GM21360 (cell line): ENCODE measurements around the gene KRTAP5-3.
"Not testable (repeated sequence)": the region's sequence is repeated elsewhere in the genome, so short reads cannot be mapped to it uniquely, and the experiment has no call there.

Experiments used
- ATAC-seq: cut with Tn5 transposase; IDR thresholded peaks from one replicate; pipeline ENCODE4 v1.9.1; 2021; ENCODE audit warnings: mild to moderate bottlenecking, moderate library complexity; ENCODE audit not compliant: unreplicated experiment

The KRTAP5-3 gene

DNA sequence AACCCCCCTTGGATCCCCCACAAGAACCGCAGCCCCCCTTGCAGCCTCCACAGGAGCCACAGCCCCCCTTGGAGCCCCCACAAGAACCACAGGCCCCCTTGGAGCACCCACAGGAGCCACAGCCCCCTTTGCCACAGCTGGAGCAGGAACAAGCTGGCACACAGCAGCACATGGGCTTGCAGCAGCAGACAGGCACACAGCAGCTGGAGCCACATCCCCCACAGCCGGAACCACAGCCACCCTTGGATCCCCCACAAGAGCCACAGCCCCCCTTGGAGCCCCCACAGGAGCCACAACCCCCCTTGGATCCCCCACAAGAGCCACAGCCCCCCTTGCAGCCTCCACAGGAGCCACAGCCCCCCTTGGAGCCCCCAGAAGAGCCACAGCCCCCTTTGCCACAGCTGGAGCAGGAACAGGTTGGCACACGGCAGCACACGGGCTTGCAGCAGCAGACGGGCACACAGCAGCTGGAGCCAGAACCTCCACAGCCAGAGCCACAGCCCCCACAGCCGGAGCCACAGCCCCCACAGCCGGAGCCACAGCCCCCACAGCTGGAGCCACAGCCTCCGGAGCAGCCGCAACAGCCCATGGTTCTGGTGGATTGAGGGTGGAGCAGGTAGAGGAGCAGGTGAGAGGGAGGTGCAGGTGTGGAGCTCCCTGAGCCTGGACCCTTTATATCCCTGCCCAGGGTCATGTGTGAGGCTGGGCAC lies 23.4 kb downstream of the KRTAP5-3 start, which contains the start of gene KRTAP5-1:
TSS of gene KRTAP5-1 (minus strand) at position 623 of the 710 bp plus-strand sequence. CDS start at position 589, 34 bp downstream.
- not testable (repeated sequence) for ATAC-seq

DNA sequence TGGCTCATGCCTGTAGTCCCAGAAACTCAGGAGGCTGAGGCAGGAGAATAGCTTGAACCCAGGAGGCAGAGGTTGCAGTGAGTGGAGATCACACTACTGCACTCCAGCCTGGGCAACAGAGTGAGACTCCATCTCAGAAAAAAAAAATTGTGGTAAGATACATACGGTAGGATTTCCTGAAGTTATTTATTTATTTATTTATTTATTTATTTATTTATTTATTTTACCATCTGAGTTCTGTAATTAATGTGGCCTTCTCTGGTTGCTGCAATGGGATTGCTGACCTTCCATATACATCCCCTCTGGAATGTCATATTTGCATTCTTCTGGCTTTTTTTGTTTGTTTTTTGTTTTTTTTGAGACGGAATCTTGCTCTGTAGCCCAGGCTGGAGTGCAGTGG lies 25.4 kb downstream of the KRTAP5-3 start:
- ATAC-seq = not testable (repeated sequence)

DNA sequence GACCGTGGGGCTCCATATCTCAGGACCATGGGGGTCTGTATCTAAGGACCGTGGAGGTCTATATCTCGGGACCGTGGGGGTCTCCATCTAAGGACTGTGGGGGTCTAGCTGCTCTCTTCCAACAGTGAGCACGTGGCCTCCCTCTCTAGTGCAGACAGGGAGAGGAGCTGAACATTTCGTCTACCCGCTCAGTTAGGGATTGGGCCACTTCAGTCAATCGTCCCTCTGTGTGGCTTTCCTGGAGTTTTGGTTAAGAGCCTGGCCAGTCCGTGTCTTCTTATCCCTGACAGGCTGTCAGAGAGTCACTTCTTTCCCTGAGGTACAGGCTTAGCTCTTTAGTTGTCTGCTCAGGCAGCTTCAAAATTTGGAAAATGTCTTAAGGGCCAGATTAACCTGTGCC lies 26.3 kb downstream of the KRTAP5-3 start:
- no peak for ATAC-seq

DNA sequence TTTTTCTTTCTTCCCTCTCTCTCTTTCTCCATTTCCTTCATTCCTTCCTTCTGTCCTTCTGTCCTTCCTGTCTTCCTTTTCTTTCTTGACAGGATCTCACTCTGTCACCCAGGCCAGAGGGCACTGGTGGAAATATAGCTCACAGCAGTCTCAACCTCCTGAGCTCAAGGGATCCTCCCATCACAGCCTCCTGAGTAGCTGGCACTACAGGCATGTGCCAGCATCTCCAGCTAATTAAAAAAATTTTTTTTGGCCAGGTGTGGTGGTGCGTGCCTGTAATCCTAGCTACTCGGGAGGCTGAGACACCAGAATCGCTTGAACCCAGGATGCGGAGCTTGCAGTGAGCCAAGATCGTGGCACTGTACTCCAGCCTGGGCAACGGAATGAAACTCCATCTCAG lies 31.4 kb downstream of the KRTAP5-3 start:
- no peak for ATAC-seq

DNA sequence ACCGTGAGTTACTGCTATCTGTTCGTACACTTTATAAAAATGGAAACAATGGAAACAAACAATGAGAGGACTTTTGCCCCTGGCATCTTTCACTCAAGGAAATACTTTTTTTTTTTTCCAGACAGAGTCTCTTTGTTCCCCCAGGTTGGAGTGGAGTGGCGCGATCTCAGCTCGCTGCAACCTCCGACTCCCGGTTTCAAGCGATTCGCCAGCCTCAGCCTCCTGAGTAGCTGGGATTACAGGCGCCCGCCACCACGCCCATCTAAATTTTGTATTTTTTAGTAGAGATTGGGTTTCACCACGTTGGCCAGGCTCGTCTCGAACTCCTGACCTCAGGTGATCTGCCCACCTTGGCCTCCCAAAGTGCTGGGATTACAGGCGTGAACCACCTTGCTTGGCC lies 32.5 kb downstream of the KRTAP5-3 start:
- not testable (repeated sequence) for ATAC-seq

DNA sequence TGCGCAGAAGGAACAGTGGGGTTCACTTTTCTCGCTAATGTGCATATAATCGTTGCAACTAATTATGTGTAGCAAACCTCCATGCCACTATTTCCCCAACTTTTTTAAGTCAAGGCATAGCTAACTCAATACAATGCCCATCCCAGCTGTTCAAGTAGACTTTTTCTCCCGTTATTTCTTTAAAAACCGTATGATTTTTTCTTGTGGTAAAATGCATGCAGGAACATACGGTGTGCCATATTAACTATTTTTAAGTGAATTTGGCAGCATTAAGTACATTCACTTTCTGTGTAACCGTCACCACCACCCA lies 33.4 kb downstream of the KRTAP5-3 start:
- no peak for ATAC-seq

DNA sequence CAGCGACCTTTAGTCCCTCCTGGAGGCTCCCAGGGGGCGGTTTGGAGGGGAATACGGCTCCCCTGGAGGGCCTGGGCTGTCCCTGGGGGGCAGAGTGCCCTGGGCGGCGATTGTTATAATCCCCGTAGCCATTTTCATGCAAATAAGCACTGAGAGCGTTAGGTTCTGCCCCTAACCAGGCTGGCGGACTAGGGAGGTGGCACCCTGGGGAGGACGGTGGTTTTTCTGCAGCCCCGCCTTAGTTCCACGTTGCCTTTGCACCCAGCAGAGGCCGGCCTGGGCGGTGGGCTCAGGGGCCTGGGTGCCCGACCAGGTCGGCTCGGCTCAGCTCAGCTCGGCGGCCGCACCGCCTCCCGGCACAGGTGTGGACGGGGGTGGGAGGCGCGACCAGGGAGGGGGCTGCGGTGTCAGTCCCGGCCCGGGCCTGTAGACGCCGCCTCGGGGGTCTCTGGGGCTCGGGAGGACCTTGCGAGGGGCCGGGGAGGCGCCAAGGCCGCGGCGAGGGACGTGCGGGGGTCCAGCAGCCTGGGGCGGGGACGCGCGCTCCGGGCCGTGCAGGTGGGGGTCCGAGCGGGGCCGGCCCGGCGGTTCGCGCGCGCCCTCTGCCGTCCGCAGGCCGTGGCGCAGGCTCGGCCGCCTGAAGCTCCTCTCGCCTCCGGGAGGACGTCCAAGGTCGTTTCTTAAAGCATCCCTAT lies 33.9 kb downstream of the KRTAP5-3 start:
- ATAC-seq = no peak

DNA sequence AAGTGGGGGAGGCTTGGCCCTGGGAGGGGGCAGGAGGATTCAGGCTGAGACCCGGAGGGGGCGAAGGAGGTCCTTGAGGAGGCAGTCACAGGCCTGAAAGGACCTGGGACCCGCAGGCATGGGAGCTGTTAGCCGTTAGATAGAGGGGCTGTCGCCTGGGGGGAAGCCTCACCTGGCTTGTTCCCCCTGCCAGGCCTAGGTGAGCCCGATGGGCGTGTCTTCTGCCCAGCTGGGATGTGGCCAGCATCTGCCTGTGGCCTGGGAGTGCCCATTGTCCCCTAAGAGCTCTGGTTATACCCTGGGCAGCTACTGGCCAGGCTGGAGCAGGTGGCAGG lies 34.4 kb downstream of the KRTAP5-3 start:
- no peak for ATAC-seq

DNA sequence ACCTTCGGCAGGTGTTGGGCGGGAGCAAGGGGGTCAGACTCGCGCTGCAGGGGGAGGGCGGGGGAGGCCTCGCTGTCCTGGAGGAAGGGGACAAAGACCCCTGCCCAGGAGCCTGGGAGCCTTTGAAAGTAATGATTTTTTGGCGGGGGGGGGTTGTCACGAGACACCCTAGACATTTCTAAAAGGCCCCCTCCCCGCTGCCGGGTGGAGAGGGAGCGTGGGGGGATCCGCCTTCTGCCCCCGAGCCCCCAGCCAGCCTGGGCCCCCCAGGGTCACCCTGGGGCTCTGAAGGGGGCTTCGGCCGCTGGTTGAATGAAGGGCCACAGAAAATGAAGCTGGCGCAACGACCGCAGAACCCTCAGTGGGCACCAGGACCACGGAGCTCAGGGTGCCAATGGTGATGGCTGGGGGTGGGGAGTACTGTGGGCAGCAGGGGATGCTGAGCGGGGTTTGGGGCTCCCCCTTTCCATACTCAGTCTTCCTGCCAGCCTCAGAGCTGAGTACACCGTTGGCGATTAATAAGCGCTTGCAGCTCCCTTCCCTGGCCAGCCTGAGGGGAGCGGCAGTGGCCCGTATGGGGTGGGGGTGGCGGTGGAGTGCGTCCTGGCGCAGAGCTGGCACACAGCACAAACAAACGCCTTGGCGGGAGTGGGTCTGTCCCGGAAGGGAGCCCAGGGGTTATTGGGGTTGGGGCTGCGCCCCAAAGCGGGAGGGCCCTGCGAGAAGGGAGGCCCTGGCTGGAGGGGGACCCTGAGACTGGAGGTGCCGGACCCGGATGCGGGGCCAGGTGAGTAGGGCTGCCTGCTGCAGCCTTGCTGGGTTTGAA lies 35.0 kb downstream of the KRTAP5-3 start:
- ATAC-seq = no peak

DNA sequence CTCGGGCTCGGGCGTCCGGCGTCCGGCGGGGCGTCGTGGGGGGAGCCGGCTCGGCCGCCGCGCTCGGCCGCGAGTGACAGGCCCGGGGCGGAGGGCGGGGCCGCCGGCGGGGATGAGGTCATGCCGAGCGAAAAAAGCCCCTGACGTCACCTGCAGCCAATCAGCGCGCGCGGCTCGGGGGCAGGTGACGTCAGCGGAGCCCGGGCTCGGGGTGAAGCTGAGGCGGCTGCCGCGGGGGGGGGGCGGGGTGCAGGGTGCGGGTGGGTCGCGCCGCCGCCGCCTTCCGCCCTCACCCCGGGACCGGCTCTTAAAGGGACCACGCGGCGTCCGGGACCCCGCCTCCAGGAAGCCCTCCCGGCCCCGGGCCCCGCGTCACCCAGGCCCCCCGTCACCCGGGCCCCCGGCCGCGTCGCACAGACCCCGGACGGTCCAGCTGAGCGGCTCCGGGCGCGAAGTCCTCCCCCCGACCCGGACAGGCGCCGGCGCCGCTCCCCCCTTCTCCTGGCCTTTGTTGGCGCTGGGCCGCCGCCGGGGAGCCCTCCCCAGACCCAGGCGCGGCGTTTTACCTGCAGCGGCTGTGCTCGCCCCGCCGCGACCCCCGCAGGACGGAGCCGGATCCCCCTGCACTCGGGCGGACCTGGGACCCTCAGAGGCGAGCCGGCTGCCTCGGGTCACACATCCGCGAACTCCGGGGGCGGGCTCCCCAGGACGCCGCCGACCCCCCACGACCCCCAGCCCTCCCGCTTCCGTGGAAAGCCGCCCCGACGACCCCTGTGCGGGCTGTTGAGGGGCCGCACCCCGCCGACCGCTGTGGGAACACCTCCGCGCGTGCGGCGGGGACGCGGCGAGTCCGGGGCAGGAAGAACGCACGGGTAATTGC lies 35.8 kb downstream of the KRTAP5-3 start, which contains the start of gene DUSP8:
TSS of gene DUSP8 (minus strand) at position 75 of the 880 bp plus-strand sequence. CDS start 6,445 bp downstream, outside the sequence.
- ATAC-seq = peak; percentile 64

DNA sequence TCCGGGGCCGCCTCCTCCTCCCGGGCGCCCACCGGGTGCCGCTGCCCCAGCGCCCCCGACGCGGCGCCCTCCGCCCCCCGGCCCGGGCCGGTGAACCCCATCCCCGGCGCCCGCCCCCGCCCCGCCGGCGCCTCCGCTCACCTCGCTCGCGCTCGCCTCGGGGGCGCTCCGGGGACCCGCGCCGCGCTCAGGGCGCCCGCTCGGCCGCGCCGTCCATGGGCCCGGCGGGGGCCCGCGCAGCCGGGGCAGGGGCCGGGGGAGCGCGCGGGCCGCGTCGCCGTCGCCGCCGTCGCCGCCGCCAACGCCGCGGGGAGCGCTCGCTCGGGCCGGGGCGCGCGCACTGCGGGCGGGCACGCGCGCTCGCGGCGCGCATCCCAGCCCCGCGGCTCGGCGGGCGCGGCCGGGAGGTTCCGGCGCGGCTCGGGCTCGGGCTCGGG lies 36.5 kb downstream of the KRTAP5-3 start:
- ATAC-seq = no peak

DNA sequence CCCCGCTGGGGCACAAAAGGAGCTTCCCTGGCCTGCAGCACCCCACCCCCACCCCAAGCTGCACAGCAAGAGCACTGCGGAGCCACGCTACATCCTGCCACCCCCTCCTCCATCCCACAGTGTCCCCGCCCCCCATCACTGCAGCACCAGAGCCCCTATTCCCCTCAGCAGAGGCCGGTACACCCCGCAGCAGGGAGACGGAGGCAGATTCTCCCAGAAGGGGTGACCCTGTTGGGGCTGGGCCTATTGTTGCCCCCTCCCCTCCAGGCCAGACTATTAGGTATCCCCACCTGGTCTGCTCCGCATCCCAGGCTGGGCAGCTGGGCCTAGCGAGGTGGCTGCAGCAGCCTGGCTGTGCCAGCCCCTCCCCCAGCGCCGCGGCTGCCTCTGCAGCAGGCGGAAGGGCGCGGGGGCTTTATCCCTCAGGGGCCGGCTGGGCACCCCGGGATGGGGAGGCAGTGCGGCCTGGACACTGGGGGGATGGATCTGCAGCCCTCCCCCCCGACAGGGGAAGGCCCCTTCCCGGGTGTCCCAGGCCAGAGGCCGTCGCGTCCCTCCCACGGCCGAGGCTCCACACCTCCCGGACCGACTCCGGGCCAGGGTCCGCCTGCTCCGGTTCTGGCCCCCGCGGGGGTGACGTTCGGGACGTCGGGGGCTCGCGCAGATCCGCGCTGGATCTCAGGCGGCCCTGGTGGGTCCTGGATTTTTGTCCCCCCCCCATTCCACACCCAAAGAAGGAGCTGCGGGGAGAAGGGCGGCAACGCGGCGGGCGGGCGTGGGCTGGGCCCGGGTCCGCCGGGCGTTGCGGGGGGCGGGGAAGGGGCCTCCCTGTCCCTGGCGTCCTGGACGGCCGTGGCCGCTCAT lies 37.1 kb downstream of the KRTAP5-3 start:
- no peak for ATAC-seq

DNA sequence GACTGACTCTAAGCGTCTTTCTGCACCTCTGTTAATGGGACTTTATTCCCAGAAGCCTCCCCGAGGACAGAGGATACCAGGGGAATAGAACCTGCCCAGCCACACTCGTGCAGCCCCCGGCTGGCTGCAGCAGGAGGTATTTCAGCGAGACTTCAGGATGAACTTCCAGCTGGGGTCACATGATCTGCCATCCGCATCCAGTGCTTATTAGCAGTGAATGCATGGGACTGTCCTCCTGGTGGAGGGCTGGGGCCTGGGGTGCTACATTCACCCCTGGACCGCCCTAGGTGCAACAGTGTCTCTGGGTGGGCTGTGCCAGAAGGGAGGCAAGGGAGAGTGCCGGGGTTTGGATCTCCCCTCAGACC lies 37.8 kb downstream of the KRTAP5-3 start:
- no peak for ATAC-seq

DNA sequence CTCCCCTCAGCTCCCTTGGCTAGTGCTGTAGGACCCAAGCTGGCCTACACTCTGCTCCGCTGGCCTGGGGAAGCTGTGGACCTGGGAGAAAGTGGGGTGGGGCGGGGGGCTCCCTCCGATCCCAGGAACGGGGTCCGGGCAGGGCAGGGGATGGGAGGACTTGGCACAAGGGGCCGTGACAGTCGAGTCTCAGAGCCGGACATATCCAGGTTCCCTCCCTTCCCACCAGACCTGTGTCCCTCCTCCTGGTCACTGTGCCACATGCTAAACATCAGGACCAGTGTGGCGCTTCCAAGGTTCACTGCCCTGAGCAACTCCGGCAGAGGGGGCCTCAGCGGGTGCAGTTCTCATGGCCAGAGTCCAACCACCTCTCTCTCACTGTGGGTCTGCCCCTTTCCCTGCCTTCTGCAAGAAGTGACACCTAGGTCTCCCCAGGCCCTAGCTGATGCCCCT lies 38.2 kb downstream of the KRTAP5-3 start:
- no peak for ATAC-seq

DNA sequence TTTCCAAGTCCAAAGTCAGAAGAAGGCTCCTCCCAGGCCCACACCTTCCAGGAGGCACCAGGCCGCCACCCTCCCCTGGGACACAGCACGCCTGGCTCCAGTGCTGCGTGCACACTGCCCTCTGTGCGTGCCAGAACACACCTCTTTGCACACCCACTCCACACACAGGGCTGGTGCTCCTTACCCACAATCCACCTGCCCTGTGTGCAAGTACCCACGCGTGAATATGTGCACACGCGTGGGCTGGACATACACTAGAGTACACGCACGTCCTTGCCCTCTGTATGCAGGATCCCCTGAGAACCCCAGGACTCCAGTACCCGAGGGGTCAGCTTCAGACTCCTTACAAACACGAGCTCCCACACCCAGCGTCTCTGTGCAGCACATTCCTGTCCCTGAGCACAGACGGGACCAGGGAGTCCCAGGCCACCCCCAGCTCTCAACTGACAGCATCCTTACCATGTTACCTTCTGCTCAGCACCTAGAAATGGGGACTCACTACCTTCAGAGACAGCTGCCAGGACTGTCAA lies 38.9 kb downstream of the KRTAP5-3 start:
- no peak for ATAC-seq

DNA sequence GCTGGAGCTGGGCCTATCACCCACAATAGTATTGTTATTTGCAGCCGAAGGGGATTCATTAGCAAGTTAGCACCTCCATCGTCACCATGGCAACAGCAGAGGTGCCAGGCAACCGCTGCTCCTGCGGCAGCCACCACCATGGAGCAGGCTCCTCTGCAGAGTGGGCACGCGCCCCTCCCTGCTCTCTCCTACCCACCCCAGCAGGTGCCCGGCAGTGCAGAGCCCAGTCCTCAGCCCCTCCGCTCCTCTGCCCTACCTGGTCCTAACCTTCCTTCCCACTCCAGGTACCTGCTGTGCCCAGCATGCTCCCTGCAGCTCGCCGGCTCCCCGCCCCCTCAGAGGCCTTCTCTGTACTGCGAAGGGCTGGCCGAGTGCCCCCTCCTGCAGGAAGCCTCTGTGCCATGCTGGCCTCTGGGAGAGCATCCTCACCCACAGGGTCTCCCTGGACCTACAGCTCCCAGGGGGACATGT lies 39.8 kb downstream of the KRTAP5-3 start:
- ATAC-seq = no peak

DNA sequence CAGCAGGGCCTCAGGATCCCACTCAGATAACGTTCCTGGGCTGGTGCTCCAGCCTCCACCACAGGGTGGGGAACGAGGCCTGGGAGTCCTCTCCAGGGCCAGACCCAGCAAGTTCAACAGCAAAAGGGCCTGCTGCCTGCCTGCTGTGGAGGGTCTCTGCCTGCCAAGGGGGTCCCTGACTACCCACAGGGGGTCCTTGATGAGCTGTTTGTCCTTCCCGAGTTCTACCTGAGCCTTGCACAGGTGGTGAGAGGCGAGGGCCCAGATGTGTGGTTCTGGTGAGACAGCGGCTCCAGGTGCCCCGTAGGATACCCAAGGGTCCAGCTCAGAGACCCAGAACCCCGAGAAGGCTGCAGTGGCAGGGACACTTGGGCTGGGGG lies 40.6 kb downstream of the KRTAP5-3 start:
- ATAC-seq = no peak

DNA sequence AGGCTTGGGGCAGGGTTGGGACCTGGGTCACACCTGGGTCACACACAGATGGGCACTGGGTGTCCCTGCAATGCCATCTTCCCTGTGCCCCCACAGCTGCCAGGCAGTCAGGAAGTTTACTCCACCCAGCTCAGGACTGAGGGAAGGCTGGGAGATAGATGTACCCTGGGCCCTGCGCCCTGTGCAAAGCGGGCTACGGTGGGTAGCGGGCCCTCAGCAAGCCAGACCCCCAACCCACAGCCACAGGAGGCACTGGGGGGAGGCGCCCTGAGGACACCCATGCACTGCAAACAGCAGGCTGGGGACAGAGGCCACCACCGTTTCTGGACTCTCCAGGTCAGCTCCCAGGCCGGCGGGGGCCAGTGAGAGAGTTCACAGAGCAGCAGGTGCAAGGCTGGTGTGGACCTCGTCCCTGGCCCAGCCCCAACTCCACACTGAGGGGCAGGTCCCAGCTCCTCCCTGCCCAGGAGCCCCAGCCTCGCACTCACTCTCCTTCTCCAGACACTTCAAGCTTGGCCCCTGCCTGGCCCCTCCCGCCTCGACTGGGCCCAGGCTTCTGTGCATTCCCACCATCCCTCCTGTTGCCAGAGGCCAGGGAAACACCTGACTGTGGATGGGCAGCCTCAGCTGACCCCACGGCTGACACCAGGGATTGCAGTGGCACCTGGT lies 41.1 kb downstream of the KRTAP5-3 start:
- ATAC-seq = no peak
